Midbrain (tissue), 1 donor: ENCODE results near the gene PHKB.
"Not testable (repeated sequence)": the region's sequence is repeated elsewhere in the genome, so short reads cannot be mapped to it uniquely, and the experiment has no call there.

Experiments used
- DNase-seq: peaks from one replicate; lab custom pipeline; 2025; lab: John Stamatoyannopoulos, UW

Gene PHKB

GRCh38 chr16:47625115-47625567, 164.0 kb downstream of the PHKB start:
- no peak for DNase-seq

- DNase-seq: no peak
Observed at GRCh38 chr16:47626246-47626645, 165.1 kb downstream of the PHKB start.

- DNase-seq: no peak
Observed at GRCh38 chr16:47627085-47627639, 166.0 kb downstream of the PHKB start.

- no peak for DNase-seq
Observed at GRCh38 chr16:47627721-47628120, 166.6 kb downstream of the PHKB start.

- DNase-seq: no peak
Observed at GRCh38 chr16:47631131-47631530, 170.0 kb downstream of the PHKB start.

- no peak for DNase-seq
Observed at GRCh38 chr16:47634126-47634525, 173.0 kb downstream of the PHKB start.

GRCh38 chr16:47634727-47635126, 173.6 kb downstream of the PHKB start:
- no peak for DNase-seq

- DNase-seq: no peak
Observed at GRCh38 chr16:47636501-47637099, 175.5 kb downstream of the PHKB start.

GRCh38 chr16:47638175-47638574, 177.0 kb downstream of the PHKB start:
- DNase-seq: no peak

- no peak for DNase-seq
Observed at GRCh38 chr16:47640661-47641060, 179.5 kb downstream of the PHKB start.

- no peak for DNase-seq
Observed at GRCh38 chr16:47643323-47644000, 182.3 kb downstream of the PHKB start.

GRCh38 chr16:47644166-47644565, 183.0 kb downstream of the PHKB start:
- DNase-seq: no peak

- DNase-seq: no peak
Observed at GRCh38 chr16:47644661-47645060, 183.5 kb downstream of the PHKB start.

- DNase-seq: no peak
Observed at GRCh38 chr16:47646914-47647313, 185.8 kb downstream of the PHKB start.

GRCh38 chr16:47657032-47657431, 195.9 kb downstream of the PHKB start:
- no peak for DNase-seq

- no peak for DNase-seq
Observed at GRCh38 chr16:47657977-47658376, 196.8 kb downstream of the PHKB start.

GRCh38 chr16:47660540-47660939, 199.4 kb downstream of the PHKB start:
- no peak for DNase-seq

- no peak for DNase-seq
Observed at GRCh38 chr16:47664653-47665325, 203.7 kb downstream of the PHKB start.

GRCh38 chr16:47666434-47666833, 205.3 kb downstream of the PHKB start:
- DNase-seq: no peak

- no peak for DNase-seq
Observed at GRCh38 chr16:47667956-47668355, 206.8 kb downstream of the PHKB start.

- no peak for DNase-seq
Observed at GRCh38 chr16:47672475-47672874, 211.3 kb downstream of the PHKB start.

GRCh38 chr16:47676635-47677177, 215.6 kb downstream of the PHKB start:
- no peak for DNase-seq

GRCh38 chr16:47681571-47681970, 220.4 kb downstream of the PHKB start:
- DNase-seq: not testable (repeated sequence)
